Brain microvascular endothelial cell (primary cell): Measurements from ENCODE around the gene KLHL3.

Experiments used
- DNase-seq: peaks from one replicate; pipeline ENCODE4 v3.0.0-alpha.2; 2020
- H3K27ac ChIP-seq: fragments of 250-450 bp; sonication (Bioruptor Pico); 2 replicates; pipeline ENCODE4 v1.5.1; 2020; ENCODE audit warnings: mild to moderate bottlenecking, moderate library complexity
- H3K27me3 ChIP-seq: fragments of 250-450 bp; sonication (Bioruptor Pico); replicated peaks from 2 replicates; pipeline ENCODE4 v1.5.1; 2020; ENCODE audit warnings: mild to moderate bottlenecking
- H3K36me3 ChIP-seq: fragments of 250-450 bp; sonication (Bioruptor Pico); replicated peaks from 2 replicates; pipeline ENCODE4 v1.5.1; 2020; ENCODE audit warnings: mild to moderate bottlenecking
- H3K4me3 ChIP-seq: 2 replicates; pipeline ENCODE4 v1.5.1; 2011; ENCODE audit warnings: low read depth, mild to moderate bottlenecking, control low read depth, low read length, moderate library complexity
- CTCF ChIP-seq: IDR thresholded peaks from 2 replicates; pipeline ENCODE4 v1.5.1; 2011; ENCODE audit warnings: low read depth, mild to moderate bottlenecking, moderate library complexity, low read length, control low read depth, inconsistent platforms; ENCODE audit errors: missing control alignments
- in situ Hi-C: cut with HindIII; loops from 2 replicates; pipeline ENCODE4 v1.10.0; 2017; ENCODE audit warnings: low sequenced_read_pairs, low pct_ligation_motif_present

The KLHL3 gene

GRCh38 chr5:137666901-137667300 lies 69.0 kb downstream of the KLHL3 start:
- in situ Hi-C loops = no loop called here
- no peak for DNase-seq
- Histone ChIP-seq H3K36me3 (no peaks in the 10 kb centered on the region), H3K27ac (no peak overlapping the region), H3K27me3 (no peaks in the 10 kb centered on the region), H3K4me3 (no peak overlapping the region)
- no peak for TF ChIP-seq CTCF

- Histone ChIP-seq H3K27me3 (no peaks in the 10 kb centered on the region), H3K27ac (no peak overlapping the region), H3K4me3 (no peak overlapping the region), H3K36me3 (no peaks in the 10 kb centered on the region)
- peak; percentile 50 for DNase-seq
- no peak for TF ChIP-seq CTCF
- in situ Hi-C loops = no loop called here
These were observed 69.4 kb downstream of the KLHL3 start for GRCh38 chr5:137666461-137666850.

- TF ChIP-seq CTCF = no peak
- Histone ChIP-seq H3K27me3 (no peaks in the 10 kb centered on the region), H3K27ac (no peak overlapping the region), H3K36me3 (no peaks in the 10 kb centered on the region), H3K4me3 (no peak overlapping the region)
- in situ Hi-C loops = no loop called here
- no peak for DNase-seq
These were observed 70.0 kb downstream of the KLHL3 start for GRCh38 chr5:137665678-137666460.

GRCh38 chr5:137660349-137660817 lies 75.5 kb downstream of the KLHL3 start:
- TF ChIP-seq CTCF = peak; percentile 85
- Histone ChIP-seq H3K36me3 (no peaks in the 10 kb centered on the region), H3K27ac (no peak overlapping the region), H3K27me3 (no peaks in the 10 kb centered on the region), H3K4me3 (no peak overlapping the region)
- in situ Hi-C loops = no loop called here
- peak; percentile 69 for DNase-seq

- in situ Hi-C loops = no loop called here
- H3K27ac ChIP-seq = no peak overlapping the region
- no peak for TF ChIP-seq CTCF
- H3K27me3 ChIP-seq = no peaks in the 10 kb centered on the region
- no peaks in the 10 kb centered on the region for H3K36me3 ChIP-seq
- DNase-seq = no peak
- no peak overlapping the region for H3K4me3 ChIP-seq
These were observed 76.7 kb downstream of the KLHL3 start for GRCh38 chr5:137659209-137659608.

- no peaks in the 10 kb centered on the region for H3K27me3 ChIP-seq
- no peak for TF ChIP-seq CTCF
- in situ Hi-C loops = no loop called here
- H3K36me3 ChIP-seq = no peaks in the 10 kb centered on the region
- H3K4me3 ChIP-seq = no peak overlapping the region
- H3K27ac ChIP-seq = no peak overlapping the region
- DNase-seq = no peak
These were observed 77.6 kb downstream of the KLHL3 start for GRCh38 chr5:137658324-137658723.
